Putamen (tissue), 1 donor: ENCODE data around the gene NCDN.

Experiments
- DNase-seq: peaks from one replicate; pipeline ENCODE4 v3.0.0-alpha.2; 2016; ENCODE audit warnings: low spot score

The NCDN gene

GRCh38 chr1:35557611-35558373 lies at the start of gene NCDN:
NCDN (plus strand) TSS chr1:35557799; CDS start chr1:35558191, 392 bp downstream.
- DNase-seq = peak; percentile 96

GRCh38 chr1:35507947-35508346 lies 49.7 kb upstream of the NCDN start:
- no peak for DNase-seq

- DNase-seq = peak; percentile 32
Measured at GRCh38 chr1:35509558-35509957, 48.0 kb upstream of the NCDN start.

GRCh38 chr1:35511305-35511704 lies 46.3 kb upstream of the NCDN start:
- no peak for DNase-seq

GRCh38 chr1:35518183-35518582 lies 39.4 kb upstream of the NCDN start:
- no peak for DNase-seq

GRCh38 chr1:35519432-35519831 lies 38.2 kb upstream of the NCDN start:
- DNase-seq = no peak

- DNase-seq = no peak
Measured at GRCh38 chr1:35524106-35524505, 33.5 kb upstream of the NCDN start.

- DNase-seq = no peak
Measured at GRCh38 chr1:35530168-35530567, 27.4 kb upstream of the NCDN start.

- no peak for DNase-seq
Measured at GRCh38 chr1:35530946-35531345, 26.7 kb upstream of the NCDN start.

- no peak for DNase-seq
Measured at GRCh38 chr1:35531368-35531767, 26.2 kb upstream of the NCDN start.

- peak; percentile 50 for DNase-seq
Measured at GRCh38 chr1:35532497-35533223, 24.9 kb upstream of the NCDN start.

- no peak for DNase-seq
Measured at GRCh38 chr1:35533586-35533985, 24.0 kb upstream of the NCDN start.

- DNase-seq = no peak
Measured at GRCh38 chr1:35535243-35535642, 22.4 kb upstream of the NCDN start.

GRCh38 chr1:35536556-35537162 lies 20.9 kb upstream of the NCDN start:
- DNase-seq = peak; percentile 41

GRCh38 chr1:35537806-35538205 lies 19.8 kb upstream of the NCDN start:
- no peak for DNase-seq

GRCh38 chr1:35539073-35539823 lies 18.4 kb upstream of the NCDN start:
- no peak for DNase-seq

- DNase-seq = no peak
Measured at GRCh38 chr1:35539824-35540261, 17.8 kb upstream of the NCDN start.

- no peak for DNase-seq
Measured at GRCh38 chr1:35544976-35545375, 12.6 kb upstream of the NCDN start.

GRCh38 chr1:35546614-35547013 lies 11.0 kb upstream of the NCDN start:
- no peak for DNase-seq

GRCh38 chr1:35553851-35554250 lies 3.7 kb upstream of the NCDN start:
- DNase-seq = no peak

- DNase-seq = no peak
Measured at GRCh38 chr1:35554266-35555211, 3.1 kb upstream of the NCDN start.
